Progenitor cell of endocrine pancreas (in vitro differentiated cells): ENCODE data around the gene LNX1. TPM values are rescaled to one million over a fixed set of nuclear protein-coding genes. Genes with fewer than 3 reads are reported as not detected.

Experiments
- DNase-seq: peaks from one replicate; pipeline ENCODE4 v3.0.0; 2021; ENCODE audit warnings: low spot score; ENCODE audit not compliant: unreplicated experiment
- H3K27ac Mint-ChIP-seq: 2 replicates; pipeline ENCODE4 v1.8.0; 2021; ENCODE audit warnings: mild to moderate bottlenecking, moderate library complexity, mixed read lengths
- H3K27me3 Mint-ChIP-seq: 2 replicates; pipeline ENCODE4 v1.8.0; 2021; ENCODE audit warnings: mixed read lengths
- H3K36me3 Mint-ChIP-seq: 2 replicates; pipeline ENCODE4 v1.8.0; 2022; ENCODE audit warnings: mixed read lengths; ENCODE audit not compliant: insufficient read depth
- H3K4me1 Mint-ChIP-seq: 2 replicates; pipeline ENCODE4 v1.8.0; 2021; ENCODE audit warnings: low read depth, mixed read lengths
- H3K4me3 Mint-ChIP-seq: 2 replicates; pipeline ENCODE4 v1.8.0; 2021; ENCODE audit warnings: low read depth, mild to moderate bottlenecking, moderate library complexity, mixed read lengths
- H3K9me3 Mint-ChIP-seq: 2 replicates; pipeline ENCODE4 v1.8.0; 2021; ENCODE audit warnings: low read depth, mixed read lengths
- total RNA-seq: library from RNA; stranded (reverse); gene quantifications from 2 replicates; pipeline ENCODE4 v1.2.1, GENCODE V29; 2021
- TF ChIP-seq, protein P1 (sequence below): fragments of 200-600 bp; sonication (generic); IDR thresholded peaks from one replicate; pipeline ENCODE4 v1.5.0; 2021; ENCODE audit warnings: antibody characterized with exemption, mild to moderate bottlenecking; ENCODE audit not compliant: unreplicated experiment

LNX1 gene
- total RNA-seq, 1 donor from 2014 or later = 21.7 TPM

DNA sequence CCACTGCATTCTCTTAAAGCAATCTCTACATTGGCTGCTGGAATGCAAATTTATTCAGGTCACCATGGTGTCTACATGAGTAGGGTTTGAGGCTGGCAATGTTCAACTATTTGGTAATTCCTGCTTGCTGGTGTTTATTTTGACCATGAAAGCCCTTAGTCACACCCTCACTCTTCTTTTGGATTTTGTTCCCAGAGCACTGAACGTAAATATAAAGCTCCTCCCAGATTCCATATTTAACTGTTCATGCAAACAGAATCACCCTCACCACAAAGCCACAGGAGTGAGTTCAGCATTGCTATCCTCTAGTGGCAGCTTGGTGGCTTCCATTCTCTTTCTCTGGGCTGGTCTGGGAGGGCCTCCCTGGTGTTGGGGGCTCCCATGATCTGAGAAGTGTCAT, 82.8 kb downstream of the LNX1 start:
- H3K27ac Mint-ChIP-seq = no peak overlapping the region
- no peak for DNase-seq
- H3K4me1 Mint-ChIP-seq = no peaks in the 10 kb centered on the region

DNA sequence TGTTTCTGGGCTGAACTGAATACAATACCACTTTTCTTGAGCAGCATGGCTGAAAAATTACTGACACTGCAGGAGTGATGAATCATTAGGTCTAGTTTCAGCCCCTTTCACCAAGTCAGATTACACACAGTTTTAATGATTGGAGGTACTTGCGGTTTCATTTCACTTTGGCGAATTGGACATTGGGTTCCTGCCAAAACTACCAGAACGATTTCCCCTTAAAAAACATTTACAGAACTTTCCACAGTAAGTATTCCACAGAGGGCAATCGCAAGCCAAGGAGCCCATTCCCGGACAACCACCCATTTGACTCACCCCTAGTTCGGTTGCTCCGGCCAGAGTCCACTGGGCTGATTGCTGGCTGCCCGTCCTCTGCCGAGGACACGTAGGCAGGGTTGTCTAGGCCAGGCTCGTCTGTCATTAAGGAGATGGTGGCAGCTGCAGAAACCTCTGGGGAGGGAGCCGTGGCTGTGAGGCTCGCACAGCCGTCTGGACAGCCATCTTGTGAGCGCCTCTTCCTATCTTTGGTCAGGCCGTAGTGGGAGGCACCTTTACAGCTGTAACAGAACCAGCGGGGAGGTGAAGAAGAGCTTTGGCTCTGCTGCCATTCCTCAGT, 83.5 kb downstream of the LNX1 start:
- Mint-ChIP-seq H3K27me3 (no peaks in the 10 kb centered on the region), H3K4me1 (no peaks in the 10 kb centered on the region), H3K9me3 (no peaks in the 10 kb centered on the region), H3K4me3 (no peak overlapping the region), H3K27ac (no peak overlapping the region), H3K36me3 (peaks cover 25% of the 10 kb centered on the region)
- no peak for DNase-seq
- TF ChIP-seq, protein P1, sequence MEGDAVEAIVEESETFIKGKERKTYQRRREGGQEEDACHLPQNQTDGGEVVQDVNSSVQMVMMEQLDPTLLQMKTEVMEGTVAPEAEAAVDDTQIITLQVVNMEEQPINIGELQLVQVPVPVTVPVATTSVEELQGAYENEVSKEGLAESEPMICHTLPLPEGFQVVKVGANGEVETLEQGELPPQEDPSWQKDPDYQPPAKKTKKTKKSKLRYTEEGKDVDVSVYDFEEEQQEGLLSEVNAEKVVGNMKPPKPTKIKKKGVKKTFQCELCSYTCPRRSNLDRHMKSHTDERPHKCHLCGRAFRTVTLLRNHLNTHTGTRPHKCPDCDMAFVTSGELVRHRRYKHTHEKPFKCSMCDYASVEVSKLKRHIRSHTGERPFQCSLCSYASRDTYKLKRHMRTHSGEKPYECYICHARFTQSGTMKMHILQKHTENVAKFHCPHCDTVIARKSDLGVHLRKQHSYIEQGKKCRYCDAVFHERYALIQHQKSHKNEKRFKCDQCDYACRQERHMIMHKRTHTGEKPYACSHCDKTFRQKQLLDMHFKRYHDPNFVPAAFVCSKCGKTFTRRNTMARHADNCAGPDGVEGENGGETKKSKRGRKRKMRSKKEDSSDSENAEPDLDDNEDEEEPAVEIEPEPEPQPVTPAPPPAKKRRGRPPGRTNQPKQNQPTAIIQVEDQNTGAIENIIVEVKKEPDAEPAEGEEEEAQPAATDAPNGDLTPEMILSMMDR = no peak

More for the DNA sequence above, 82.8 kb downstream of the LNX1 start:
- Mint-ChIP-seq H3K4me3 (no peak overlapping the region), H3K36me3 (peaks cover 19% of the 10 kb centered on the region), H3K27me3 (no peaks in the 10 kb centered on the region), H3K9me3 (no peaks in the 10 kb centered on the region)
- TF ChIP-seq, protein P1 = no peak

DNA sequence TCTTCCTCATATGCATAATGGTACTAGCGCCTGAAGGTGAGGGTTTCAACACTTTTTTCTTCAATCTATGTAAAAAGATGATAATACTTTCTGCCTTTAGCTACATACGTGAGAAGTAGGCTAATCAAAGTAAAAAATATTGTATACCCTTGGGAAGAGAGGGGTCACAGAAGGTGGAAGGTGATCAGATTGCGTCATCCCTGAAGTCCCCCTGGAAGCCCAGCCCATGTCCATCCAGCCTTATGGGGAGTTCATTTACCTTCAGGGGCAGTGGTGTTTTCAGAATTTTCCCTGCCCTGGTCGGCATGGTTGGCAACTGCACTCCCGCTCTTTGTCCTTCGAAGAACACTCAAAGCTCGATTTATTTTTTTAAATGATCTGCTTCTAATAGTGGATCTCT, 84.2 kb downstream of the LNX1 start:
- DNase-seq = no peak
- Mint-ChIP-seq H3K27ac (no peak overlapping the region), H3K36me3 (peaks cover 25% of the 10 kb centered on the region), H3K4me3 (no peak overlapping the region), H3K27me3 (no peaks in the 10 kb centered on the region), H3K4me1 (no peaks in the 10 kb centered on the region), H3K9me3 (no peaks in the 10 kb centered on the region)
- TF ChIP-seq, protein P1 = no peak

DNA sequence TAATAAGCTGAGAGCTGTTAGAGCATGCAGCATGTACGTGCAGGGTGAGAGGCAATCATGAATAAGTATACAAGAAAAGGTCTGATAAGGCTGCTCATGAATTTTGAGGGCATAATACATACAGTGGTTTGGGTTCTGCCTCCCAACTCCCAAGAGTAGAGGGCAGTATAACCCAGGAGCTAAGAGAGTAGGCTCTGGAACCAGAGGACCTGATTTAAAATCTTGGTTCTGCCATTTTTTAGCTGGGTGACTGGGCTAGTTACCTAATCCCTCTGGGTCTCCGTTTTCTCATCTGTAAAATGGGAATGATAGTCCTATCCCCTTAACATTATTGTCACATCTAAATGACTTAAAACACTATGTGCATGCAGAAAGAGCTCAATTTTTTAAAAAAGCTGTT, 85.3 kb downstream of the LNX1 start:
- H3K4me3 Mint-ChIP-seq = no peak overlapping the region
- peaks cover 25% of the 10 kb centered on the region for H3K36me3 Mint-ChIP-seq
- H3K27ac Mint-ChIP-seq = no peak overlapping the region
- H3K27me3 Mint-ChIP-seq = no peaks in the 10 kb centered on the region
- H3K9me3 Mint-ChIP-seq = no peaks in the 10 kb centered on the region
- TF ChIP-seq, protein P1 = no peak
- no peaks in the 10 kb centered on the region for H3K4me1 Mint-ChIP-seq
- DNase-seq = no peak

DNA sequence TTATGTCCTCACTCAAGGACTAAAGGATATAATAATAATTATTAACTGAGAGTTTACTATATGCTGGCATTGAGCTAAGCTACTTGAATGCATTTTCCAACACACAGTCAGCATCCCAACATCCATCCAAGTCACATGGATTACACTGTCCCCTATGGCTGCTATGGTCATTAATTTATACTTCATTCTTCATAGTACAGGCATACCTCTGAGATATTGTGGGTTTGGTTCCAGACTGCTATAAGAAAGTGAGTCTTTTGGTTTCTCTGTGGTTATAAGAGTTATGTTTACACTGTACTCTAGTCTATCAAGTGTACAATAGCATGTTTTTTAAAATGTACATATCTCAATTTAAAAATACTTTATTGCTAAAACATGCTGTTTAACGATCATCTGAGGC, 89.2 kb downstream of the LNX1 start:
- Mint-ChIP-seq H3K27ac (no peak overlapping the region), H3K36me3 (peaks cover 22% of the 10 kb centered on the region), H3K9me3 (no peaks in the 10 kb centered on the region), H3K4me1 (peaks cover 5% of the 10 kb centered on the region), H3K4me3 (no peak overlapping the region), H3K27me3 (no peaks in the 10 kb centered on the region)
- TF ChIP-seq, protein P1 = no peak
- DNase-seq = no peak
